Peyer's patch (tissue), 4 donors: Measurements from ENCODE around the gene ICA1. TPM values are rescaled to one million over a fixed set of nuclear protein-coding genes. Genes with fewer than 3 reads are reported as not detected.

Experiments used
- DNase-seq, 3 donors: peaks; one replicate each; pipeline ENCODE4 v3.0.0-alpha.2; 2017 to 2019
- H3K27ac ChIP-seq, 4 donors: fragments of 200-600 bp; sonication (generic); one replicate each; pipeline ENCODE4 v1.5.1; 2016 to 2019
- H3K27me3 ChIP-seq, 2 donors: fragments of 200-600 bp; sonication (generic); one replicate each; pipeline ENCODE4 v1.5.1; 2019
- H3K36me3 ChIP-seq, 3 donors: fragments of 200-600 bp; sonication (generic); one replicate each; pipeline ENCODE4 v1.5.1; 2016 to 2019
- H3K4me1 ChIP-seq, 4 donors: fragments of 200-600 bp; sonication (generic); one replicate each; pipeline ENCODE4 v1.5.1; 2016 to 2019
- H3K4me3 ChIP-seq, 4 donors: fragments of 200-600 bp; sonication (generic); 1 replicate in 3 of 4; 2 replicates in 1 of 4; pipeline ENCODE4 v1.5.1; 2016 to 2019; ENCODE audit warnings: mild to moderate bottlenecking in 1 of 4
- H3K9me3 ChIP-seq, 4 donors: fragments of 200-600 bp; sonication (generic); one replicate each; pipeline ENCODE4 v1.5.1; 2016 to 2019; ENCODE audit warnings: mild to moderate bottlenecking in 1 of 4
- CTCF ChIP-seq, 6 experiments: fragments of 450-650 bp in 4 of 6; fragments of 200-600 bp in 2 of 6; sonication (generic) in 1 of 6; IDR thresholded peaks; one replicate each; pipeline ENCODE4 v1.5.1; 2017 to 2019; ENCODE audit warnings: antibody characterized with exemption in 6 of 6, mild to moderate bottlenecking in 3 of 6, moderate library complexity in 1 of 6
- POLR2A ChIP-seq, 2 donors: fragments of 450-650 bp; IDR thresholded peaks; one replicate each; pipeline ENCODE4 v1.5.1; 2017; ENCODE audit warnings: antibody characterized with exemption in 2 of 2, mild to moderate bottlenecking in 2 of 2, moderate library complexity in 2 of 2
- total RNA-seq, 4 donors: library from RNA; depleted of rRNA; stranded (reverse); fragments of >200 nt; gene quantifications; one replicate each; pipeline ENCODE4 v1.1.0, GENCODE V29; 2016

ICA1 gene
- total RNA-seq, 4 donors from 2014 or later, result 37.0 to 79.9 (median 52.4) TPM

GRCh38 chr7:8296362-8296659, 34.3 kb upstream of the ICA1 start:
- TF ChIP-seq POLR2A (IDR thresholded peaks at IDR 0.05) (no peak), CTCF (IDR thresholded peaks at IDR 0.05) (no peak)
- H3K36me3 ChIP-seq, result no peaks in the 10 kb centered on the region
- H3K4me1 ChIP-seq, result no peaks in the 10 kb centered on the region
- no peak overlapping the region for H3K4me3 ChIP-seq
- no peak for DNase-seq
- H3K27ac ChIP-seq, result no peak overlapping the region
- H3K27me3 ChIP-seq, result no peaks in the 10 kb centered on the region
- no peaks in the 10 kb centered on the region for H3K9me3 ChIP-seq

- TF ChIP-seq CTCF (IDR thresholded peaks at IDR 0.05), result peak; percentile 32 to 94 (median 82)
- TF ChIP-seq POLR2A (IDR thresholded peaks at IDR 0.05), result no peak
- Histone ChIP-seq H3K36me3 (no peaks in the 10 kb centered on the region), H3K9me3 (no peaks in the 10 kb centered on the region), H3K4me3 (no peak overlapping the region), H3K27ac (no peak overlapping the region), H3K4me1 (no peaks in the 10 kb centered on the region), H3K27me3 (no peaks in the 10 kb centered on the region)
- peak in 1 of 3 donors; percentile 73 for DNase-seq
Measured at GRCh38 chr7:8295638-8296361, 33.8 kb upstream of the ICA1 start.

GRCh38 chr7:8291397-8292141, 29.6 kb upstream of the ICA1 start:
- Histone ChIP-seq H3K4me3 (no peak overlapping the region), H3K27me3 (no peaks in the 10 kb centered on the region), H3K4me1 (no peaks in the 10 kb centered on the region), H3K36me3 (no peaks in the 10 kb centered on the region), H3K9me3 (no peaks in the 10 kb centered on the region), H3K27ac (no peak overlapping the region)
- TF ChIP-seq POLR2A (IDR thresholded peaks at IDR 0.05) (no peak), CTCF (IDR thresholded peaks at IDR 0.05) (no peak)
- no peak for DNase-seq

GRCh38 chr7:8290645-8291308, 28.8 kb upstream of the ICA1 start:
- Histone ChIP-seq H3K27me3 (no peaks in the 10 kb centered on the region), H3K27ac (no peak overlapping the region), H3K9me3 (no peaks in the 10 kb centered on the region), H3K4me1 (no peaks in the 10 kb centered on the region), H3K36me3 (no peaks in the 10 kb centered on the region), H3K4me3 (no peak overlapping the region)
- no peak for DNase-seq
- TF ChIP-seq POLR2A (IDR thresholded peaks at IDR 0.05) (no peak), CTCF (IDR thresholded peaks at IDR 0.05) (no peak)

GRCh38 chr7:8286118-8286517, 24.2 kb upstream of the ICA1 start:
- Histone ChIP-seq H3K4me1 (no peaks in the 10 kb centered on the region), H3K36me3 (no peaks in the 10 kb centered on the region), H3K27ac (no peak overlapping the region), H3K9me3 (no peaks in the 10 kb centered on the region), H3K27me3 (no peaks in the 10 kb centered on the region), H3K4me3 (no peak overlapping the region)
- no peak for DNase-seq
- TF ChIP-seq POLR2A (IDR thresholded peaks at IDR 0.05) (no peak), CTCF (IDR thresholded peaks at IDR 0.05) (no peak)
